ENCODE data around the gene PKP1.

Gene PKP1

DNA sequence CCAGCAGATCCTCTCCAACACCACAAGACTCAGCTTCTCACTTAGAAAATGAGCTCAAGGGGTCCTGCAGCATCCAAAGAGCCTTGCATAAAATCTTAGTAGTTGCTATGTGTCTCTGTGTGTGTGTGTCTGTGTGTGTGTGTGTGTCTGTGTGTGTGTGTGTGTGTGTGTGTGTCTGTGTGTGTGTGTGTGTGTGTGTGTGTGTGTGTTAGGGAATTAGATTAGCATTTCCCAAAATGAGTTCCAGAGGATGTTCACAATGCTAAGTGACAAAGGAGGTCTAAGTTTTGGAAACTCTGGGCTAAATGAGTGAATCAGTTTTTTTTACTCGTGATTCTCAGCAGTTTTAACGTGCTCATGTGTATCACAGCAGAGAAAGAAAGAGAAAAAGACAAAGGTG, 63.7 kb downstream of the PKP1 start:
- Histone ChIP-seq H3K4me3 (ENCODE audit: low read length) (no peak overlapping the region), H3K36me3 (ENCODE audit: control insufficient read depth, insufficient read depth, low read length, severe bottlenecking) (no peaks in the 10 kb centered on the region), H3K9me3 (ENCODE audit: control insufficient read depth, low read length) (peaks cover 15% of the 10 kb centered on the region), H3K4me1 (ENCODE audit: control insufficient read depth, insufficient read depth, low read length) (no peaks in the 10 kb centered on the region), H3K9ac (ENCODE audit: low read length) (no peak overlapping the region), H3K27me3 (replicated peaks; ENCODE audit: control insufficient read depth, insufficient read depth, low read length) (peaks cover 33% of the 10 kb centered on the region)
- DNase-seq (ENCODE audit: low read depth) = no peak

DNA sequence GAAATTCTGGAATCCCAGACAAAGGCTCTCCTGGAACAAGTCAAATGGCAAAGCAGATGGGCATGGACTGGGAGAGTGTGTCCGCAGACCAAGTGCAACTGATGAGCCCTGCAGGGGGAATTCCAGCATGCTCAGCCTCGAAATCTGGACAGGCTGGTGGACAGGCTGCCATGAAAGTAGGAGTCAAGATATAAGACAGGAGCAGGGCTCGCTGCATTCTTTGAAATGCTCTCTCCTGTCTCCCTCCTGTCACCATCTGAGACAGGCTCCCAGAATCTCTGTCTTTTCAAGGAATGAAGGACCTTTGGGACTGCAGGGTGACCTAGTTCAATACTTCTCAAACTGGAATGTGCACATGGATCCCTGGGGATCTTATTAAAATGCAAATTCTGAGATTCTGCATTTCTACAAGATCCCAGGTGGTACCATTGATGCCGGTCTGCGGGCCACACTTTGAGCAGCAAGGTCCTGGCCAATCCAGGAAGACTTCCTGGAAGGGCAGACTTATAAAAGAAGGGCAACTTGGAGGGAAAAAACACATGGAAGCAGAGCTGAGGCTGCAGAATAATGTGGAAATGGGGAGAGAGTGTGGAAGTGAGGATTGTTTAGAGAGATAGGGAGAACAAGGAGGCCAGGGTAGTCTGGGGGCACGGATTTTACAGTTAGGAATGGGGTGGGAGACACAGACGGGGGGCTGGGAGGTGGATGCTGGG, 64.3 kb downstream of the PKP1 start:
- Histone ChIP-seq H3K9ac (ENCODE audit: low read length) (no peak overlapping the region), H3K27me3 (replicated peaks; ENCODE audit: control insufficient read depth, insufficient read depth, low read length) (peaks cover 40% of the 10 kb centered on the region), H3K36me3 (ENCODE audit: control insufficient read depth, insufficient read depth, low read length, severe bottlenecking) (no peaks in the 10 kb centered on the region), H3K9me3 (ENCODE audit: control insufficient read depth, low read length) (peaks cover 8% of the 10 kb centered on the region), H3K4me3 (ENCODE audit: low read length) (no peak overlapping the region), H3K4me1 (ENCODE audit: control insufficient read depth, insufficient read depth, low read length) (no peaks in the 10 kb centered on the region)
- DNase-seq (ENCODE audit: low read depth) = no peak

DNA sequence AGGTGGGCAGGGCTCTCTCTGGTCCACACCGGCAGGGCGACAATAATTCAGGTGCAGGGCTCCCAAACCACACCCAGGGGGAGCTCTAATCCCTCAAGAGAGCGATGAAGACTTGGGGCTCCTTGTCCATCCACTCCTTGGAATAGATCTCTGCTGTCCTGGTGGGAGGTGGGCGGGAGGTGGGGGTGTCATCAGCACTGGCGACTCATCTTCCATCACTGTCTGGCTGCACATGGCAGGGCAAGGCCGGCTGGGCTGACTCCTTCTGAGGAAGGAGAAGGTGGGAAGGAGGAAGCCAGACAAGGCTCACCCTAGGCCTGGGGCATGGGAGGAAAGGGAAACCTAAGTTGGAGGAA, 64.9 kb downstream of the PKP1 start:
- Histone ChIP-seq H3K36me3 (ENCODE audit: control insufficient read depth, insufficient read depth, low read length, severe bottlenecking) (no peaks in the 10 kb centered on the region), H3K9ac (ENCODE audit: low read length) (no peak overlapping the region), H3K4me3 (ENCODE audit: low read length) (no peak overlapping the region), H3K4me1 (ENCODE audit: control insufficient read depth, insufficient read depth, low read length) (no peaks in the 10 kb centered on the region), H3K9me3 (ENCODE audit: control insufficient read depth, low read length) (peaks cover 3% of the 10 kb centered on the region), H3K27me3 (replicated peaks; ENCODE audit: control insufficient read depth, insufficient read depth, low read length) (peaks cover 44% of the 10 kb centered on the region)
- peak; percentile 66 for DNase-seq (ENCODE audit: low read depth)

GRCh38 chr1:201349092-201349491, 65.8 kb downstream of the PKP1 start:
- Histone ChIP-seq H3K27me3 (replicated peaks; ENCODE audit: control insufficient read depth, insufficient read depth, low read length) (peaks cover 46% of the 10 kb centered on the region), H3K9me3 (ENCODE audit: control insufficient read depth, low read length) (no peaks in the 10 kb centered on the region), H3K4me1 (ENCODE audit: control insufficient read depth, insufficient read depth, low read length) (no peaks in the 10 kb centered on the region), H3K36me3 (ENCODE audit: control insufficient read depth, insufficient read depth, low read length, severe bottlenecking) (no peaks in the 10 kb centered on the region), H3K4me3 (ENCODE audit: low read length) (no peak overlapping the region), H3K9ac (ENCODE audit: low read length) (no peak overlapping the region)
- DNase-seq (ENCODE audit: low read depth) = no peak

DNA sequence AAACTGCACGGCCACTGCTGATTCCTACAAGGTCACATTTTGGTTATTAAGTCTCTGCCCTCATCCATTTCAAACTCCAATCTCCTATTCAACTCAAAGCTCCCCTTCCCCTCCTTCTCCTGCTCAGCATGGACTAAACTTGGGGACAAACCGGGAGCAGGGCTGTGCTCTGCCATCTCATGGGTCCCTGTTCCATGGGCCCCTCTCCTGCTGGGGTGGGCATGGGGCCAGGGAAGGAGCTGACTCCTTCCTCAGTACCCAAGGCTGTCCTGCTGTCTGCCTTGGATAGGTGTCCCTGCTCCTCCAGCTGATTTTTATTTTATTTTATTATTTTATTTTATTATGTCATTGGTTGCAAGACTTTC, 67.0 kb downstream of the PKP1 start:
- H3K9me3 ChIP-seq (ENCODE audit: control insufficient read depth, low read length) = no peaks in the 10 kb centered on the region
- DNase-seq (ENCODE audit: low read depth) = no peak
- H3K4me3 ChIP-seq (ENCODE audit: low read length) = no peak overlapping the region
- H3K4me1 ChIP-seq (ENCODE audit: control insufficient read depth, insufficient read depth, low read length) = no peaks in the 10 kb centered on the region
- no peaks in the 10 kb centered on the region for H3K36me3 ChIP-seq (ENCODE audit: control insufficient read depth, insufficient read depth, low read length, severe bottlenecking)
- H3K9ac ChIP-seq (ENCODE audit: low read length) = no peak overlapping the region
- H3K27me3 ChIP-seq (replicated peaks; ENCODE audit: control insufficient read depth, insufficient read depth, low read length) = peaks cover 47% of the 10 kb centered on the region

DNA sequence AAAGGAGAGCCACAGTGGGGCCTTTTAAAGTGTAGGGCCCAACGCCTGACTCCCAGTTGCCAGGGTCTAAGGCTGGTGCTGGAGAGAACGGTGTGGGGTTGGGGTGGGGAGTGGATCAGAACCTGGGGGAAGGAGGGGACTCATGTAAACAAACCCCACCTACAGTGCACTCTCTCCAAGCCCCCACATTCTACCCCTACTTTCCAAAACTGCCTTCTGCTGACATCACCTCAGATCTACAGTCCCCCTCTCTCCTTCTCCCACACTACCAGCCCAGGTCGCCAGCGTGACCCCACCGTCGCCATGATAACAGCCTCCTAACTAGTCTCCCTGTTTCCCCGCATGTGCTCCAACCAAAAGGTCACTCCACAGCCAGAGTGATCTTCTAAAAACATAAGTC, 67.6 kb downstream of the PKP1 start:
- Histone ChIP-seq H3K27me3 (replicated peaks; ENCODE audit: control insufficient read depth, insufficient read depth, low read length) (peaks cover 51% of the 10 kb centered on the region), H3K36me3 (ENCODE audit: control insufficient read depth, insufficient read depth, low read length, severe bottlenecking) (no peaks in the 10 kb centered on the region), H3K4me1 (ENCODE audit: control insufficient read depth, insufficient read depth, low read length) (no peaks in the 10 kb centered on the region), H3K9me3 (ENCODE audit: control insufficient read depth, low read length) (no peaks in the 10 kb centered on the region), H3K9ac (ENCODE audit: low read length) (no peak overlapping the region), H3K4me3 (ENCODE audit: low read length) (no peak overlapping the region)
- no peak for DNase-seq (ENCODE audit: low read depth)

- H3K27me3 ChIP-seq (replicated peaks; ENCODE audit: control insufficient read depth, insufficient read depth, low read length) = peaks cover 57% of the 10 kb centered on the region
- H3K4me1 ChIP-seq (ENCODE audit: control insufficient read depth, insufficient read depth, low read length) = no peaks in the 10 kb centered on the region
- no peaks in the 10 kb centered on the region for H3K9me3 ChIP-seq (ENCODE audit: control insufficient read depth, low read length)
- no peaks in the 10 kb centered on the region for H3K36me3 ChIP-seq (ENCODE audit: control insufficient read depth, insufficient read depth, low read length, severe bottlenecking)
- H3K9ac ChIP-seq (ENCODE audit: low read length) = no peak overlapping the region
- DNase-seq (ENCODE audit: low read depth) = no peak
- H3K4me3 ChIP-seq (ENCODE audit: low read length) = no peak overlapping the region
Measured at GRCh38 chr1:201351617-201352016, 68.3 kb downstream of the PKP1 start.

GRCh38 chr1:201353186-201353940, 70.1 kb downstream of the PKP1 start:
- Histone ChIP-seq H3K4me1 (ENCODE audit: control insufficient read depth, insufficient read depth, low read length) (no peaks in the 10 kb centered on the region), H3K9me3 (ENCODE audit: control insufficient read depth, low read length) (no peaks in the 10 kb centered on the region), H3K9ac (ENCODE audit: low read length) (no peak overlapping the region), H3K36me3 (ENCODE audit: control insufficient read depth, insufficient read depth, low read length, severe bottlenecking) (no peaks in the 10 kb centered on the region), H3K4me3 (ENCODE audit: low read length) (no peak overlapping the region), H3K27me3 (replicated peaks; ENCODE audit: control insufficient read depth, insufficient read depth, low read length) (peaks cover 53% of the 10 kb centered on the region)
- DNase-seq (ENCODE audit: low read depth) = no peak

DNA sequence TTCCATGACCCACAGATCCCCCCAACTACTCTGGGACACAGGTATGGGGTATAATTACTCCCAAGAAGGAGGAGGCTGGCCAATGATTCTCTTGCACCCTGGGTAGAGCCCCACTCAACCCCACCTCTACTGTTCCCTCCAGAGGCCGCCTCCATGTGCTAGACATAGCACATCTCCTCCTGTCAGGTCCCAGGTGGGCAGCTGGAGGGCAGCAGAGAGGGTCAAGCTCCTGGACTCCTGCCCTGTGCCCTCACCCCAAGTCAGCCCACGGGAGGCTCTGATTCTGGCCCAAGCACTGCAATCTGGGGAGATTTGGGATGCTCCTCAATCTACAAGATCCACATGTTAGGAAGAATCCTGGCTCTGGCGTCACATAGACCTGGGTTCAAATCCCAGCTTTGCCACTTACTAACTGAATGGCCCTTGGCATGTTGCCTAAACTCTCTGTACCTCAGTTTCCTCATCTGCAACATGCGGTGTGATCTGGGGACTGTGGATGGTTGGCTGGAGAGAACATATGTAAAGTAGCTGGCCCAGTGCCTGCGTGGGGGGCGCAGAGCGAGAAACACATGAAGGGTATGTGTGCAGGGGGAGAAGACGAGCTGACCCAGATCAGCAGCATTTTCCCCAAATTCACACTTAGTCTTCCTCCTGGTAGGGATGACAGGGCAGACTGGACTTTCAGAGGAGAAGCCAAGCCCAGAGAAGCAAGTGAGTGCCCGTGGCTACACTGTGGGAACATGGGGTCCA, 71.0 kb downstream of the PKP1 start:
- DNase-seq (ENCODE audit: low read depth) = no peak
- H3K27me3 ChIP-seq (replicated peaks; ENCODE audit: control insufficient read depth, insufficient read depth, low read length) = peaks cover 62% of the 10 kb centered on the region

GRCh38 chr1:201354901-201355295, 71.6 kb downstream of the PKP1 start:
- no peaks in the 10 kb centered on the region for H3K4me1 ChIP-seq (ENCODE audit: control insufficient read depth, insufficient read depth, low read length)
- H3K4me3 ChIP-seq (ENCODE audit: low read length) = no peak overlapping the region
- H3K9me3 ChIP-seq (ENCODE audit: control insufficient read depth, low read length) = no peaks in the 10 kb centered on the region
- H3K27me3 ChIP-seq (replicated peaks; ENCODE audit: control insufficient read depth, insufficient read depth, low read length) = peaks cover 62% of the 10 kb centered on the region
- no peaks in the 10 kb centered on the region for H3K36me3 ChIP-seq (ENCODE audit: control insufficient read depth, insufficient read depth, low read length, severe bottlenecking)
- DNase-seq (ENCODE audit: low read depth) = no peak
- H3K9ac ChIP-seq (ENCODE audit: low read length) = no peak overlapping the region

More for the DNA sequence above, 71.0 kb downstream of the PKP1 start:
- no peak overlapping the region for H3K9ac ChIP-seq (ENCODE audit: low read length)
- no peaks in the 10 kb centered on the region for H3K4me1 ChIP-seq (ENCODE audit: control insufficient read depth, insufficient read depth, low read length)
- H3K9me3 ChIP-seq (ENCODE audit: control insufficient read depth, low read length) = no peaks in the 10 kb centered on the region
- H3K4me3 ChIP-seq (ENCODE audit: low read length) = no peak overlapping the region
- no peaks in the 10 kb centered on the region for H3K36me3 ChIP-seq (ENCODE audit: control insufficient read depth, insufficient read depth, low read length, severe bottlenecking)

- no peak for DNase-seq (ENCODE audit: low read depth)
- H3K4me3 ChIP-seq (ENCODE audit: low read length) = no peak overlapping the region
- H3K9ac ChIP-seq (ENCODE audit: low read length) = no peak overlapping the region
- no peaks in the 10 kb centered on the region for H3K4me1 ChIP-seq (ENCODE audit: control insufficient read depth, insufficient read depth, low read length)
- H3K9me3 ChIP-seq (ENCODE audit: control insufficient read depth, low read length) = no peaks in the 10 kb centered on the region
- H3K36me3 ChIP-seq (ENCODE audit: control insufficient read depth, insufficient read depth, low read length, severe bottlenecking) = no peaks in the 10 kb centered on the region
- H3K27me3 ChIP-seq (replicated peaks; ENCODE audit: control insufficient read depth, insufficient read depth, low read length) = peaks cover 65% of the 10 kb centered on the region
Measured at GRCh38 chr1:201355471-201355870, 72.2 kb downstream of the PKP1 start.

Measured in adipocyte (in vitro differentiated cells).